PFSK-1 (cell line): Measurements from ENCODE around the gene TMEM54.

Experiments
- FOXP2 ChIP-seq: optimal IDR thresholded peaks from 2 replicates; pipeline ENCODE3; 2011; ENCODE audit warnings: borderline replicate concordance, control low read depth, inconsistent platforms; ENCODE audit not compliant: insufficient read depth; ENCODE audit errors: extremely low read length, extremely low read depth
- POLR2AphosphoS5 ChIP-seq: IDR thresholded peaks from 2 replicates; pipeline ENCODE4 v1.6.1; 2012; ENCODE audit warnings: low read depth, mild to moderate bottlenecking, control low read depth, low read length, moderate library complexity
- SIN3A ChIP-seq: IDR thresholded peaks from 2 replicates; pipeline ENCODE4 v1.6.1; 2012; ENCODE audit warnings: mild to moderate bottlenecking, low read length, moderate library complexity, borderline replicate concordance; ENCODE audit not compliant: insufficient read depth
- TAF1 ChIP-seq: IDR thresholded peaks from 2 replicates; pipeline ENCODE4 v1.6.1; 2012; ENCODE audit warnings: low read length, control low read depth, borderline replicate concordance; ENCODE audit not compliant: insufficient read depth
- TF ChIP-seq, protein P1 (sequence below), 2 experiments: IDR thresholded peaks; 2 replicates each; pipeline versions ENCODE4 v1.6.1 to v1.8.0; 2011 to 2012; ENCODE audit warnings: low read depth in 2 of 2, low read length in 2 of 2, control low read depth in 1 of 2, inconsistent platforms in 1 of 2, mild to moderate bottlenecking in 1 of 2, moderate library complexity in 1 of 2; ENCODE audit not compliant: insufficient read depth in 1 of 2

The TMEM54 gene

DNA sequence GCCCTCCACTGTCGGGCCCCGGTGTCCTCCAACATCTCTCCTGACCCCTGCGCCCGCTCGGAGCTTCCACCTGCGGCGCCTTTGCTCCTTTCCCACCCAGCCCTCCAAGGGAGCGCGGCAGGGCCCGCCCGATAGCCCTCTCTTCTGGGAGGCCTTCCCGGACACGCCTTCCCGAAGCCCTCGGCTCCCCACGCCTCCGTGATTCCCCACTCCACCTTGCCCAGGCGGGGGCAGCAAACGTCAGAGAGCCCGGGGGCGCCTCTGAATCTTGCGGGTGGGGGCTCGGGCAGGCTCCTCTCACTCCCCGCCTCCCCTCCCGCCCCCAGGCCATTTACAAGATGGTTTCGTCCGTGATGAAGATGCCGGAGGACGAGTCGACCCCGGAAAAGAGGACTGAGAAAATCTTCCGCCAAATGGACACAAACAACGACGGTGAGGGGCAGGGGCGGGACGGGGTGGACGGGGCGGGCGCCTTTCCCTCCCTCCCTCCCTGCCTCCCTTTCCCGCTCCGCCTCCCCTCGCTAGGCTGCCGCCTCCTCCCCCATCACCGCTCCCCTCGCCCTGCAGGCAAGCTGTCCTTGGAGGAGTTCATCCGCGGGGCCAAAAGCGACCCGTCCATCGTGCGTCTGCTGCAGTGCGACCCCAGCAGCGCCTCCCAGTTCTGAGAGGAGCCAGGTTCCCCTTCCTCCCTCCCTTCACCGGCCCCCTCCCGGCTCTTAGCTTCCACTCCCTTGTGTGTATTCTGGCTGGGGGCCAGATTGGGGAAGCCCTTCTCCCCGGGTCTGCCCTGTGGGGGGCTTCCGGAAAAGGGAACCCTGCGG is 7.8 kb downstream of the TMEM54 start:
- no peak for TF ChIP-seq TAF1
- TF ChIP-seq, protein P1, sequence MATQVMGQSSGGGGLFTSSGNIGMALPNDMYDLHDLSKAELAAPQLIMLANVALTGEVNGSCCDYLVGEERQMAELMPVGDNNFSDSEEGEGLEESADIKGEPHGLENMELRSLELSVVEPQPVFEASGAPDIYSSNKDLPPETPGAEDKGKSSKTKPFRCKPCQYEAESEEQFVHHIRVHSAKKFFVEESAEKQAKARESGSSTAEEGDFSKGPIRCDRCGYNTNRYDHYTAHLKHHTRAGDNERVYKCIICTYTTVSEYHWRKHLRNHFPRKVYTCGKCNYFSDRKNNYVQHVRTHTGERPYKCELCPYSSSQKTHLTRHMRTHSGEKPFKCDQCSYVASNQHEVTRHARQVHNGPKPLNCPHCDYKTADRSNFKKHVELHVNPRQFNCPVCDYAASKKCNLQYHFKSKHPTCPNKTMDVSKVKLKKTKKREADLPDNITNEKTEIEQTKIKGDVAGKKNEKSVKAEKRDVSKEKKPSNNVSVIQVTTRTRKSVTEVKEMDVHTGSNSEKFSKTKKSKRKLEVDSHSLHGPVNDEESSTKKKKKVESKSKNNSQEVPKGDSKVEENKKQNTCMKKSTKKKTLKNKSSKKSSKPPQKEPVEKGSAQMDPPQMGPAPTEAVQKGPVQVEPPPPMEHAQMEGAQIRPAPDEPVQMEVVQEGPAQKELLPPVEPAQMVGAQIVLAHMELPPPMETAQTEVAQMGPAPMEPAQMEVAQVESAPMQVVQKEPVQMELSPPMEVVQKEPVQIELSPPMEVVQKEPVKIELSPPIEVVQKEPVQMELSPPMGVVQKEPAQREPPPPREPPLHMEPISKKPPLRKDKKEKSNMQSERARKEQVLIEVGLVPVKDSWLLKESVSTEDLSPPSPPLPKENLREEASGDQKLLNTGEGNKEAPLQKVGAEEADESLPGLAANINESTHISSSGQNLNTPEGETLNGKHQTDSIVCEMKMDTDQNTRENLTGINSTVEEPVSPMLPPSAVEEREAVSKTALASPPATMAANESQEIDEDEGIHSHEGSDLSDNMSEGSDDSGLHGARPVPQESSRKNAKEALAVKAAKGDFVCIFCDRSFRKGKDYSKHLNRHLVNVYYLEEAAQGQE (IDR thresholded peaks at IDR 0.05; ENCODE audit: insufficient read depth in 1 of 2, low read depth in 2 of 2, low read length in 2 of 2): no peak
- no peak for TF ChIP-seq FOXP2
- no peak for TF ChIP-seq POLR2AphosphoS5
- no peak for TF ChIP-seq SIN3A

- TF ChIP-seq, protein P1 (IDR thresholded peaks at IDR 0.05; ENCODE audit: insufficient read depth in 1 of 2, low read depth in 2 of 2, low read length in 2 of 2): no peak
- no peak for TF ChIP-seq TAF1
- no peak for TF ChIP-seq POLR2AphosphoS5
- TF ChIP-seq SIN3A: no peak
- TF ChIP-seq FOXP2: no peak
Measured at GRCh38 chr1:32892368-32893197, 8.6 kb downstream of the TMEM54 start.

DNA sequence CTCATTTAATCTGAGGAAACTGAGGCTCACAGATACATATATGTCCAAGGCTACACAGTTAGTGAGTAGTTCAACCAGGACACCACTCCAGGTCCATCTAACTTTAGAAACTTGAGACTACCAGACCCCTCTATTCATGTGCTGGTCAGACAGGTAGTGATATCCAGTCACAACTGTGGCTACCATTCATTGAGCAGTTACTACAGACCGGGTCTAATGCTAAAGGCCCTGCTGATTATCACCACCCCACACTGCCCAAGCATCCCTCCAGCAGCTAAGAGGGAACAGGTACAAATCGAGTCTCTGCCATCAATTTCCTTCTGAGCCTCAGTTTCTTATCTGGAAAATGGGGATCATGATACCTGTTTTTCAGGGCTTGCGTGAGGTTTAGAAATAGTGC is 9.6 kb downstream of the TMEM54 start:
- TF ChIP-seq POLR2AphosphoS5 (no peak), SIN3A (no peak), TAF1 (no peak), FOXP2 (no peak)
- TF ChIP-seq, protein P1 (IDR thresholded peaks at IDR 0.05; ENCODE audit: insufficient read depth in 1 of 2, low read depth in 2 of 2, low read length in 2 of 2): no peak

DNA sequence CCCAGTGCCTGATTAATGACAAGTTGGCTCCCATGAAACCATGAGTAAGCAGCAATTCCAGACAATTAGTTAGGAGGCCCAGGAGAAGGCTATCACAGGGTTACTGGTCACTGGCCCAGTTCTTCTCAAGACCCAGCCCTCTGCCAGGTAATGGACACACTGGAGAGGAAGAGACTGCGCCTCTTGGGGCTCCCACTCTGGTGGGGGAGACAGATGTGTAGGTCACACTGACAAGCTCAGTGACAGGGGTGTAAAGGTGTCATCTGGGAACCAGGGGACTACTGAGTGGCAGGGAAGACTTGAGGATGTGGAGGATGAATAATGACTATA is 10.0 kb downstream of the TMEM54 start:
- TF ChIP-seq FOXP2 (no peak), POLR2AphosphoS5 (no peak), TAF1 (no peak), SIN3A (no peak)
- TF ChIP-seq, protein P1 (IDR thresholded peaks at IDR 0.05; ENCODE audit: insufficient read depth in 1 of 2, low read depth in 2 of 2, low read length in 2 of 2): no peak
